GM21723 (cell line): ENCODE results near the gene LYPLA2.
"Not testable (repeated sequence)": the region's sequence is repeated elsewhere in the genome, so short reads cannot be mapped to it uniquely, and the experiment has no call there.

ENCODE experiments used
- ATAC-seq: cut with Tn5 transposase; IDR thresholded peaks from one replicate; pipeline ENCODE4 v1.9.1; 2021; ENCODE audit warnings: mild to moderate bottlenecking, moderate library complexity; ENCODE audit not compliant: unreplicated experiment

LYPLA2 gene

DNA sequence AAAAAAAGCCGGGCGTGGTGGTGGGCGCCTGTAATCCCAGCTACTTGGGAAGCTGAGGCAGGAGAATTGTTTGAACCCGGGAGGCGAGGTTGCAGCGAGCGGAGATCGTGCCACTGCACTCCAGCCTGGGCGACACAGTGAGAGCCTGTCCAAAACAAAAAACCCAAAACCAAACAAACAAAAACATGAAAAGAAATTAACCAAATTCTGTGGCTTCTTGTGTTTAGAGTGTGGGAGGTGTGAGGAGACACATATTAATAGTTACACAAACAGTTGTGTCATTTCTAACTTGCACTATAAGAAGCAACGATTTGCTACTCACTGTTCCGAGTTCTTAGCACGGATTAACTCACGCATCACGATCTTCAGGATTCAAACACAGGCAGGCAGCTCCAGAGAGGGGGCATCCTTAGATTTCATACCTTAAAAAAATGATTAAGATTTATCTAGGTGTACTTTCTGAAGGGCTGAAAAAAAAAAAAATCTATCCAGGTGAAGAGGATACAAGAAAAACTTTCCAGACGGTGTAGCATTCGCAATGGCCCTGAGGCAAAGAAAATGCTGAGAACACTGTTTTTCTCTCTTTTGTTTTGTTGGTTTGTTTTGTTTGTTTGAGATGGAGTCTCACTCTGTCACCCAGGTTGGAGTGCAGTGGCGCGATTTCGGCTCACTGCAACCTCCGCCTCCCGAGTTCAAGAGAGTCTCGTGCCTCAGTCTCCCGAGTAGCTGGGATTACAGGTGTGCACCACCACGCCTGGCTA lies 35.0 kb downstream of the LYPLA2 start:
- ATAC-seq, result no peak

DNA sequence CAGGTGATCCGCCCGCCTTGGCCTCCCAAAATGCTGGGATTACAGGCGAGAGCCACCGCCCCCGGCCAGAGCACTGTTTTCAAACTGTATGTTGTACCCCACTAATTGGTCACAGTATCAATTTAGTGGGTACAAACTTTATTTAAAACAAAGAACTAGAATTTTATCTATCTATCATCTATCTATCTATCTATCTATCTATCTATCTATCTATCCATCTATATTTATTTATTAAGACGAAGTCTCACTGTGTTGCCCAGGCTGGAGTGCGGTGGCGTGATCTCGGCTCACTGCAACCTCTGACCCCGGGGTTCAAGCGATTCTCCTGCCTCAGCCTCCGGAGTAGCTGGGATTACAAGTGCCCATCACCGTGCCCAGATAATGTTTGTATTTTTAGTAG lies 35.6 kb downstream of the LYPLA2 start:
- ATAC-seq, result not testable (repeated sequence)

DNA sequence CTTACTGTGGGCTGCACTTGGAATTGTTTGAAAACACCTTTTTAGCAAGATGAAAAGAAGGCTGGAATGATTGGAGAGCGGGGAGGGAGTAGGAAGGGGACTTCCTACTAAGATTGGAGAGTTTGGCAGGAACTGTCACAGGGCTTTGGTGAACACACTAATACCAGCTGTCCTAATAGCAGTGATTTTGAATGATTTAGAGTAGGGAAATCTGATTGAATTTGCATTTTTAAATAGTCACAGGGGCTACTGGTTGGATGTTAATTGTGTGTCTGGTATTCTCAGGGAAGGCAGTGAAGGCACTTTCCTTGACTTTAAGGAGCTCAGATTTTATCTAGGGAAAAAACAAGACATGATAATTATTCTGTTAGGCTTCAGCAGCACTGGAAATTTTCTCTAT lies 36.8 kb downstream of the LYPLA2 start:
- ATAC-seq, result no peak

DNA sequence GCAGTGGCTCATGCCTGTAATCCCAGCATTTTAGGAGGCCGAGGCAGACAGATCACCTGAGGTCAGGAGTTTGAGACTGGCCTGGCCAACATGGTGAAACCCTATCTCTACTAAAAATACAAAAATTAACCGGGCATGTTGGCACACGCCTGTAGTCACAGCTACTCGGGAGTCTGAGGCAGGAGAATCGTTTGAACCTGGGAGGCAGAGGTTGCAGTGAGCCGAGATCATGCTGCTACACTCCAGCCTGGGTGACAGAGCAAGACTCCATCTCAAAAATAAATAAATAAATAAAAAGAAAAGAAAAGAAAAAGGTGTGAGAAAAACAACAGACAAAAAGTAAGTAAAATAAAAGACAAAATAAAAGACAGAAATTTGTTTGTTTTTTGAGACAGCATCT lies 43.2 kb downstream of the LYPLA2 start:
- not testable (repeated sequence) for ATAC-seq

DNA sequence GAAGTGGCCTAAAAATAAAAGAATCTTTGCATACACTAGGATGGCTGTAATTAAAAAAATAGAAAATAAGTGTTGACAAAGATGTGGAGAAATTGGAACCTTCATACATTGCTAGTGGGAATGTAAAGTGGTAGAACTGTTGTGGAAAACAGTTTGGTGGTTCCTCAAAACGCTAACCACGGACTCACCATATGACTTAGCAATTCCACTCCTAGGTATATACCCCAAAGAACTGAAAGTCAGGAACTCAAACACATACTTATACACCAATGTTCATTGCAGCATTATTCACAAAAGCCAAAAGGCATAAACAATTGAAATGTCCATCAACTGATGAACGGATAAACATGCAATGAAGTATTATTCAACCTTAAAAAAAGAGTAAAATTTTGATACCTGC lies 45.1 kb downstream of the LYPLA2 start:
- ATAC-seq, result no peak

DNA sequence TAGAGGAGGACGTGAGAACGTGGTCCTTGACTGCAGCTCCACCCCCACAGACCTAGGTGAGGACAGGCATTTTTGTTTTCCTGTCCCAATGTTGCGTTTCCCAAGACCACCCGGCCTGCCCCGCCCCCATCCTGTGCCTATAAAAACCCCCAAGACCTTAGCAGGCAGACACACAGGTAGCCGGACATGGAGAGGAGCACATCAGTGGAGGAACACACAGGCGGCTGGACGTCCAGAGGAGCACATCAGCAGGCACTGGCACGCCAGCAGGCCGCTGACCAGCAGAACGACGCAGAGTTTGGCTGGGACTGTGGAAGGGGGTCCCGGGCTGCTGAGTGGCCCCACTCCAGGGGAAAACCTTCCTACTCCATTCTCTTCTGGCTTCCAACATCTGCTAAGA lies 47.0 kb downstream of the LYPLA2 start:
- no peak for ATAC-seq

DNA sequence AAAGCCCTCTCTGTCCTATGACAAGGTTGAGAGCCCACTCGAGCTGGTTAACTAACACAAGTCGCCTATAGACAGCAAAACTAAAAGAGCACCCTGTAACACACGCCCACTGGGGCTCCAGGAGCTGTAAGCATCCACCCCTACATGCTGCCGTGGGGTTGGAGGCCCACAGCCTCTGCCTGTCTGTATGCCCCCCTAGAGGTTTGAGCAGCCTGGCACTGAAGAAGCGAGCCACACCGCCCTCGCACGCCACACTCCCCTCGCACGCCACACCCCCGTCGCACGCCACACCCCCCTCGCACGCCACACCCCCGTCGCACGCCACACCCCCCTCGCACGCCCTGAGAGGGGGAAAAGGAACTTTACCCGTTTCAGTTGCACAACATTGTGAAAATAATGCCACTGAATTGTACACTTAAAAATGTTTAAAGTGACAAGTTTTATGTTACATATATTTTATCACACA lies 47.5 kb downstream of the LYPLA2 start:
- ATAC-seq, result no peak

DNA sequence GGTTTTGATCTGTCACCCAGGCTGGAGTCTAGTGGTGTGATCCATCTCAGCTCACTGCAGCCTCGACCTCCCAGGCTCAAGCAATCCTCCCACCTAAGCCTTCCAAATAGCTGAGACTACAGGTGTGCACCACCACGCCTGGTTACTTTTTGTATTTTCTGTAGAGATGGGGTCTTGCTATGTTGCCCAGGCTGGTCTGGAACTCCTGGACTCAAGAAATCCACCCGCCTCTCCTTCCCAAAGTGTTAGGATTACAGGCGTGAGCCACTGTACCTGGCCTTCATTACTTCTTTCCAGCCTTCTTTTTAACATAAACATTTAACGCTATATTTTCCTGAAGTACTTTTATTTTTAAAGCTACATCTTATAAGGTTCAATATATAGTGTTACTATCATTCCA lies 52.7 kb downstream of the LYPLA2 start:
- no peak for ATAC-seq
